HepG2 (cell line): ENCODE results near the gene CSMD2. TPM values are rescaled to one million over a fixed set of nuclear protein-coding genes. Genes with fewer than 3 reads are reported as not detected.

Experiments used
- ATAC-seq: fragments of 200-7000 bp; cut with Tn5 transposase; 3 replicates; pipeline ENCODE4 v1.9.1; 2020; ENCODE audit warnings: mild to moderate bottlenecking, moderate library complexity
- BruUV-seq: library from RNA; stranded (reverse); fragments of 400-500 nt; replicated peaks from 2 replicates; lab custom pipeline; 2021; lab: Mats Ljungman, UMichigan
- CTCF ChIA-PET: fragments of 300-600 bp; formaldehyde crosslinking; extraction: SDS; loops from one replicate; lab custom pipeline; 2021; ENCODE audit warnings: low total read pairs, inconsistent platforms, low intra/inter-chr PET ratio; lab: Yijun Ruan, JAX
- POLR2A ChIA-PET: fragments of 350-600 bp; sonication (Branson Sonifier 250); formaldehyde crosslinking; loops from one replicate; lab custom pipeline; 2020; ENCODE audit warnings: antibody characterized with exemption, inconsistent platforms; lab: Yijun Ruan, JAX
- DNase-seq: peaks from one replicate; pipeline ENCODE4 v3.0.0-alpha.2; 2015; ENCODE audit warnings: low spot score
- FAIRE-seq: peaks from 3 replicates; lab custom pipeline; 2011; peaks lifted over from hg19 to GRCh38; lab: Jason Lieb, UNC
- H2AFZ ChIP-seq: one replicate; pipeline ENCODE4 v1.6.1; 2011; ENCODE audit warnings: low read length, inconsistent platforms
- H3K27ac ChIP-seq: fragments of 300-600 bp; 3 replicates; pipeline ENCODE4 v1.8.0; 2011; ENCODE audit warnings: mixed run types, mild to moderate bottlenecking, mixed read lengths, low read length, inconsistent platforms; ENCODE audit not compliant: insufficient read depth; ENCODE audit errors: extremely low read length
- H3K27me3 ChIP-seq, 2 experiments: fragments of 200-600 bp in 1 of 2; 2 replicates in 1 of 2; 3 replicates in 1 of 2; pipeline versions ENCODE4 v1.6.0 to v1.8.0; 2011; ENCODE audit warnings: low read length in 2 of 2, mild to moderate bottlenecking in 2 of 2, moderate library complexity in 2 of 2, inconsistent platforms in 1 of 2; ENCODE audit not compliant: insufficient read depth in 2 of 2, control insufficient read depth in 1 of 2
- H3K36me3 ChIP-seq, 2 experiments: fragments of 200-600 bp in 1 of 2; replicated peaks in 1 of 2; 2 replicates in 1 of 2; 3 replicates in 1 of 2; pipeline versions ENCODE4 v1.5.1 to v1.8.0; 2011; ENCODE audit warnings: low read length in 2 of 2, inconsistent platforms in 1 of 2; ENCODE audit not compliant: insufficient read depth in 2 of 2, control insufficient read depth in 1 of 2
- H3K4me1 ChIP-seq: 2 replicates; pipeline ENCODE4 v1.5.1; 2012; ENCODE audit warnings: low read length, inconsistent platforms; ENCODE audit not compliant: insufficient read depth
- H3K4me2 ChIP-seq: 2 replicates; pipeline ENCODE4 v1.6.0; 2011; ENCODE audit warnings: low read depth, low read length, inconsistent platforms
- H3K4me3 ChIP-seq, 3 experiments: fragments of 200-600 bp in 1 of 3; sonication (generic), shearing (Covaris generic) in 1 of 3; replicated peaks in 1 of 3; 2 replicates each; pipeline ENCODE4 v1.5.1; 2011 to 2016; ENCODE audit warnings: low read length in 3 of 3, inconsistent platforms in 2 of 3, low read depth in 2 of 3, mild to moderate bottlenecking in 2 of 3, control low read depth in 1 of 3, mixed read lengths in 1 of 3; ENCODE audit not compliant: insufficient read depth in 1 of 3
- H3K79me2 ChIP-seq: one replicate; pipeline ENCODE4 v1.6.1; 2011; ENCODE audit warnings: low read length, inconsistent platforms; ENCODE audit not compliant: insufficient read depth
- H3K9ac ChIP-seq: 2 replicates; pipeline ENCODE4 v1.6.0; 2011; ENCODE audit warnings: mild to moderate bottlenecking, low read depth, low read length, inconsistent platforms; ENCODE audit not compliant: insufficient read depth
- H3K9me3 ChIP-seq: 2 replicates; pipeline ENCODE4 v1.5.1; 2012; ENCODE audit warnings: mild to moderate bottlenecking, low read length
- H4K20me1 ChIP-seq: 2 replicates; pipeline ENCODE4 v1.6.0; 2011; ENCODE audit warnings: inconsistent platforms, mild to moderate bottlenecking, low read length, moderate library complexity; ENCODE audit not compliant: insufficient read depth
- AKAP8 ChIP-seq: sonication (generic); formaldehyde crosslinking; IDR thresholded peaks from 2 replicates; pipeline ENCODE4 v1.5.1; 2020; ENCODE audit warnings: mild to moderate bottlenecking, missing genetic modification reagents
- CERS6 ChIP-seq: sonication (generic); formaldehyde crosslinking; IDR thresholded peaks from 2 replicates; pipeline ENCODE4 v1.5.0; 2020; ENCODE audit warnings: missing genetic modification reagents
- FOXO1 ChIP-seq: sonication (generic); formaldehyde crosslinking; IDR thresholded peaks from 2 replicates; pipeline ENCODE4 v1.4.0; 2020; ENCODE audit warnings: missing genetic modification reagents
- GLMP ChIP-seq: sonication (generic); formaldehyde crosslinking; IDR thresholded peaks from 2 replicates; pipeline ENCODE4 v1.9.0; 2021; ENCODE audit warnings: missing genetic modification reagents, mild to moderate bottlenecking, borderline replicate concordance
- SALL2 ChIP-seq: sonication (generic); formaldehyde crosslinking; IDR thresholded peaks from 2 replicates; pipeline ENCODE4 v1.8.1; 2023; ENCODE audit warnings: mild to moderate bottlenecking, missing genetic modification reagents, inconsistent platforms
- SYNCRIP ChIP-seq: fragments of 200-400 bp; formaldehyde crosslinking; IDR thresholded peaks from 2 replicates; pipeline ENCODE4 v1.6.1; 2018; ENCODE audit warnings: mild to moderate bottlenecking, low read depth, low read length; ENCODE audit not compliant: insufficient read depth
- TOPORS ChIP-seq: sonication (generic); formaldehyde crosslinking; IDR thresholded peaks from 2 replicates; pipeline ENCODE4 v1.8.0; 2023; ENCODE audit warnings: mild to moderate bottlenecking, missing genetic modification reagents
- TRIM22 ChIP-seq: fragments of 450-650 bp; IDR thresholded peaks from 2 replicates; pipeline ENCODE4 v1.6.1; 2017
- ZFYVE20 ChIP-seq: sonication (generic); formaldehyde crosslinking; IDR thresholded peaks from 2 replicates; pipeline ENCODE4 v1.8.0; 2023; ENCODE audit warnings: low read depth, mild to moderate bottlenecking, moderate library complexity, missing genetic modification reagents, borderline replicate concordance
- ZNF235 ChIP-seq: sonication (generic); formaldehyde crosslinking; IDR thresholded peaks from 2 replicates; pipeline ENCODE4 v1.8.1; 2023; ENCODE audit warnings: mild to moderate bottlenecking, missing genetic modification reagents, borderline replicate concordance
- ZNF572 ChIP-seq: sonication (generic); formaldehyde crosslinking; IDR thresholded peaks from 2 replicates; pipeline ENCODE4 v1.5.1; 2020; ENCODE audit warnings: mild to moderate bottlenecking, missing genetic modification reagents
- ZNF776 ChIP-seq: sonication (generic); formaldehyde crosslinking; IDR thresholded peaks from 2 replicates; pipeline ENCODE4 v1.4.0; 2020; ENCODE audit warnings: mild to moderate bottlenecking, missing genetic modification reagents
- WGBS: methylation state at CpG from one replicate; pipeline ENCODE4 v1.1.6; 2017; ENCODE audit warnings: low lambda C conversion rate; 5-methylcytosine and 5-hydroxymethylcytosine counted together
- in situ Hi-C: cut with HindIII; loops from 2 replicates; pipeline ENCODE4 v1.10.0; 2017; ENCODE audit warnings: low pct_unique_long_range_greater_than_20kb; ENCODE audit not compliant: extremely low pct_ligation_motif_present
- intact Hi-C: fragments of 100-400 bp; cut with micrococcal nuclease; formaldehyde crosslinking; loops from one replicate; pipeline ENCODE4 v1.10.0; 2022; ENCODE audit not compliant: unreplicated experiment
- polyA plus RNA-seq, 8 experiments: library from polyadenylated mRNA; depleted of rRNA in 3 of 8; stranded (reverse) in 7 of 8; unstranded in 1 of 8; fragments of >200 nt; fragmentation: Illumina TruSeq in 4 of 8; extraction: Trizol in 4 of 8; gene quantifications; 2 replicates each; pipeline versions ENCODE4 v1.2.1 to v1.2.3, GENCODE V29; 2011 to 2016; ENCODE audit warnings: low read depth in 4 of 8, missing spikeins in 1 of 8, mixed read lengths in 1 of 8; ENCODE audit not compliant: insufficient read depth in 1 of 8
- total RNA-seq, 5 experiments: library from RNA; depleted of rRNA; stranded (reverse); fragments of >200 nt; fragmentation: Illumina TruSeq; extraction: Trizol; gene quantifications; 2 replicates each; pipeline ENCODE4 v1.2.3, GENCODE V29; 2016; ENCODE audit warnings: low read depth in 1 of 5
- TF ChIP-seq, protein P1 (sequence below): sonication (generic); formaldehyde crosslinking; IDR thresholded peaks from 2 replicates; pipeline ENCODE4 v1.8.0; 2022; ENCODE audit warnings: mild to moderate bottlenecking, missing genetic modification reagents, borderline replicate concordance

The CSMD2 gene
- total and polyA plus RNA-seq, 2 of the 13 experiments (the other 11 are each of a cell fraction or from before 2014, with no cell fraction given): not detected

- Histone ChIP-seq H3K27ac (no peak overlapping the region), H3K4me1 (no peaks in the 10 kb centered on the region), H3K9me3 (no peaks in the 10 kb centered on the region), H3K4me3 (no peak overlapping the region), H4K20me1 (no peaks in the 10 kb centered on the region), H2AFZ (no peak overlapping the region), H3K36me3 (no peaks in the 10 kb centered on the region), H3K27me3 (peaks cover 0 to 3% of the 10 kb centered on the region in 2 experiments; a peak in 1 of 5 replicates), H3K79me2 (no peaks in the 10 kb centered on the region), H3K9ac (no peak overlapping the region), H3K4me2 (no peak overlapping the region)
- in situ Hi-C loops (no loop called here), intact Hi-C loops (no loop called here)
- ATAC-seq: no peak
- no peak for FAIRE-seq
- ChIA-PET CTCF (no interaction called here), POLR2A (no interaction called here)
- WGBS: 0% methylated on average over 4 of the region's 6 CpGs
- BruUV-seq: no TSS peak
- TF ChIP-seq FOXO1 (CRISPR knock-in tag): no peak
- no peak for TF ChIP-seq ZNF235 (CRISPR knock-in tag)
- no peak for TF ChIP-seq ZNF776 (CRISPR knock-in tag)
- no peak for TF ChIP-seq CERS6 (CRISPR knock-in tag)
- no peak for DNase-seq
These were observed 342.6 kb downstream of the CSMD2 start for GRCh38 chr1:33822396-33822795.

DNA sequence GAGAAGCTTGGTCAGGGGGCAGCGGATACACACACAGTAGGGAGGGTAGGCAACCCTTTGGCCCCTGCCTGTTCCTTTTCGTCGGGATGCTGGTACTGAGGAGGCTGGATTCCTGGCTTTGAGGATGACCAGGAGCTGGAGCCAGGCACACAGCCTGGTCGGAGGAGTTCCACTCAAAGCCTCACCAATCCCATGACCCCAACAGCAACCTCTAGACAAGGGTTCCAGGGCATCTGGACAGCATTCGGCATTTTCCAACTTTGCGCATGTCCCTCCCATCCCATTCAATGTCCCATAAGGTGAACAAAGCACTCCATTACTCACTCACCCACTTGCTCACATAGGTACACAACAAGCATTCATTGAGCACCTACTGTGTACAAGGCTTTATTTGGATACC lies 343.7 kb downstream of the CSMD2 start:
- Histone ChIP-seq H3K4me3 (no peak overlapping the region), H3K36me3 (no peaks in the 10 kb centered on the region), H3K9ac (no peak overlapping the region), H3K4me2 (no peak overlapping the region), H3K79me2 (no peaks in the 10 kb centered on the region), H3K27ac (no peak overlapping the region), H3K9me3 (no peaks in the 10 kb centered on the region), H2AFZ (no peak overlapping the region), H3K27me3 (peaks cover 0 to 3% of the 10 kb centered on the region in 2 experiments; a peak in 1 of 5 replicates), H4K20me1 (no peaks in the 10 kb centered on the region), H3K4me1 (no peaks in the 10 kb centered on the region)
- no peak for ATAC-seq
- intact Hi-C loops: no loop called here
- POLR2A ChIA-PET: no interaction called here
- in situ Hi-C loops: no loop called here
- BruUV-seq: no TSS peak
- CTCF ChIA-PET: no interaction called here
- DNase-seq: no peak
- no peak for FAIRE-seq
- WGBS: 45% methylated on average over 3 of the region's 6 CpGs
- TF ChIP-seq SYNCRIP (no peak), TOPORS (CRISPR knock-in tag) (no peak), ZFYVE20 (no peak), SALL2 (CRISPR knock-in tag) (no peak), GLMP (no peak), ZNF572 (no peak), AKAP8 (CRISPR knock-in tag) (no peak), TRIM22 (no peak)
- TF ChIP-seq, protein P1, sequence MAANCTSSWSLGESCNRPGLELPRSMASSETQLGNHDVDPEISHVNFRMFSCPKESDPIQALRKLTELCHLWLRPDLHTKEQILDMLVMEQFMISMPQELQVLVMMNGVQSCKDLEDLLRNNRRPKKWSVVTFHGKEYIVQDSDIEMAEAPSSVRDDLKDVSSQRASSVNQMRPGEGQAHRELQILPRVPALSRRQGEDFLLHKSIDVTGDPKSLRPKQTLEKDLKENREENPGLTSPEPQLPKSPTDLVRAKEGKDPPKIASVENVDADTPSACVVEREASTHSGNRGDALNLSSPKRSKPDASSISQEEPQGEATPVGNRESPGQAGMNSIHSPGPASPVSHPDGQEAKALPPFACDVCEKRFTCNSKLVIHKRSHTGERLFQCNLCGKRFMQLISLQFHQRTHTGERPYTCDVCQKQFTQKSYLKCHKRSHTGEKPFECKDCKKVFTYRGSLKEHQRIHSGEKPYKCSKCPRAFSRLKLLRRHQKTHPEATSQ: no peak
